Mucosa of rectum (tissue), 2 donors: ENCODE data around the gene STOM.
"Not testable (repeated sequence)": the region's sequence is repeated elsewhere in the genome, so short reads cannot be mapped to it uniquely, and the experiment has no call there.

Experiments
- H3K27ac ChIP-seq, 2 donors: one replicate each; pipeline ENCODE4 v1.7.0; 2013; ENCODE audit warnings: inconsistent platforms in 2 of 2, low read depth in 2 of 2, low read length in 2 of 2
- H3K27me3 ChIP-seq, 2 donors: one replicate each; pipeline ENCODE4 v1.7.0; 2013; ENCODE audit warnings: low read length in 2 of 2; ENCODE audit not compliant: control insufficient read depth in 2 of 2, insufficient read depth in 2 of 2
- H3K36me3 ChIP-seq, 2 donors: one replicate each; pipeline ENCODE4 v1.7.0; 2013; ENCODE audit warnings: low read length in 2 of 2; ENCODE audit not compliant: control insufficient read depth in 2 of 2, insufficient read depth in 2 of 2
- H3K4me1 ChIP-seq, 2 donors: one replicate each; pipeline ENCODE4 v1.7.0; 2013; ENCODE audit warnings: low read length in 2 of 2, mild to moderate bottlenecking in 1 of 2; ENCODE audit not compliant: control insufficient read depth in 2 of 2, insufficient read depth in 2 of 2
- H3K4me3 ChIP-seq, 2 donors: one replicate each; pipeline ENCODE4 v1.7.0; 2013; ENCODE audit warnings: low read length in 2 of 2
- H3K9ac ChIP-seq, 2 donors: one replicate each; pipeline ENCODE4 v1.7.0; 2013; ENCODE audit warnings: low read length in 2 of 2, low read depth in 1 of 2, mild to moderate bottlenecking in 1 of 2
- H3K9me3 ChIP-seq, 2 donors: one replicate each; pipeline ENCODE4 v1.7.0; 2013; ENCODE audit warnings: low read length in 2 of 2; ENCODE audit not compliant: control insufficient read depth in 2 of 2
- donor health status: healthy.
- donor health status: Normal muscosa, but diverticular disease.

STOM gene, protein sequence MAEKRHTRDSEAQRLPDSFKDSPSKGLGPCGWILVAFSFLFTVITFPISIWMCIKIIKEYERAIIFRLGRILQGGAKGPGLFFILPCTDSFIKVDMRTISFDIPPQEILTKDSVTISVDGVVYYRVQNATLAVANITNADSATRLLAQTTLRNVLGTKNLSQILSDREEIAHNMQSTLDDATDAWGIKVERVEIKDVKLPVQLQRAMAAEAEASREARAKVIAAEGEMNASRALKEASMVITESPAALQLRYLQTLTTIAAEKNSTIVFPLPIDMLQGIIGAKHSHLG

DNA sequence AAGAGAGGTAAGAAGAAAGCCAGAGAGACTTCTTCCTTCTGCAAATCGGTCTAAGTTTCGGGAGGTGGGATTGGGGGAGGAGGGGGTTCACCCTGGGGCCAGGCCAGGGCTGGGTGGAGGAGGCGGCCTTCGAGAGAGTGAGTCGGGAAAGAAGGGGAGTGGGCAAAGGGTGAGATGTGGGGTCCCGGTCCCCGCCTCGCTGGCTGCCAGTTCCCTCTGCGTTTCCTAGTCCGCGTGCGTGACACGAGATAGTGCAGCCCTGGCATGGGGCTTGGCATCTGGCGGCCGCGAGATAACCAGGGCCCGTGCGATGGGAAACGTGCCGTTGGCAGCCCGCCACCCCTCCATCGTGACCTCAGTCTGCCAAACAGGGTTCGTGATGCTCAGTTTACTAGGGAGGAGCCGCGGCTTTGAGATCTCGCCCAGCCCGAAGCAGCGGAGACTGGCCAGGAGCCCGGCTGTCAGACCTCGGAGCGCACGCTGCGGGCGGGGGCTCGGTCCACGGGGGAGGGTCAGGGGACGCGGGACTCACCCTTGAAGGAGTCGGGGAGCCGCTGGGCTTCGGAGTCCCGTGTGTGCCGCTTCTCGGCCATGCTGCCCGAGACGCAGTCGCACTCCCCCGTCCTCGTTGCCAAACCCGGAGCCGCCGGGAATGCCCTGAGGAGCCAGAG, at the start of gene STOM:
Gene STOM, minus strand, starts transcription at position 656 of the 671 bp plus-strand sequence. Its CDS starts 63 bp downstream, at position 593.
- H3K27ac ChIP-seq = peak within 1 kb of the TSS; percentile 88 to 92
- H3K9me3 ChIP-seq = no peaks in the 10 kb centered on the region
- peaks cover 13 to 28% of the 10 kb centered on the region in 2 donors for H3K4me1 ChIP-seq
- peak within 1 kb of the TSS; percentile 68 to 73 for H3K9ac ChIP-seq
- no peaks in the 10 kb centered on the region for H3K27me3 ChIP-seq
- peak within 1 kb of the TSS; percentile 70 to 72 for H3K4me3 ChIP-seq
- H3K36me3 ChIP-seq = no peaks in the 10 kb centered on the region

DNA sequence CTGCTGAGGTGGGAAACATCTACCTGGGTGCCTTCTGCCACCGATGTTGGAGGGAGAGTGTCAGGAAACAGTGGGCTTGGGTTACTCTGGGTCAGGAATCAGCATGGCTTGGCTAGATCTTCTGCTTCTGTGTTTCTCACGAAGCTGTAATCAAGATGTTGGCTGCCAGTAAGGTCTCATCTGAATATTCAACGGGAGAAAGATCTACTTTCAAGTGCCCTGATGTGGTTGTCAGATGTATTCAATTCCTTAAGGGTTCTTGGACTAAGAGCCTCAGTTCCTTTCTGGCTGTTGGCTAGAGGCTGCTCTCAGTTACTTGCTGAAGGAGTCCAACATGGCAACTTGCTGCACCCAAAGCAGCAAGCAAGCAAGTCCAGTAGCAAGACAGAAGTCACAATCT, 41.9 kb upstream of the STOM start:
- Histone ChIP-seq H3K27me3 (no peaks in the 10 kb centered on the region), H3K9me3 (no peaks in the 10 kb centered on the region), H3K4me1 (no peaks in the 10 kb centered on the region), H3K9ac (no peak overlapping the region), H3K4me3 (no peak overlapping the region), H3K36me3 (no peaks in the 10 kb centered on the region), H3K27ac (no peak overlapping the region)

DNA sequence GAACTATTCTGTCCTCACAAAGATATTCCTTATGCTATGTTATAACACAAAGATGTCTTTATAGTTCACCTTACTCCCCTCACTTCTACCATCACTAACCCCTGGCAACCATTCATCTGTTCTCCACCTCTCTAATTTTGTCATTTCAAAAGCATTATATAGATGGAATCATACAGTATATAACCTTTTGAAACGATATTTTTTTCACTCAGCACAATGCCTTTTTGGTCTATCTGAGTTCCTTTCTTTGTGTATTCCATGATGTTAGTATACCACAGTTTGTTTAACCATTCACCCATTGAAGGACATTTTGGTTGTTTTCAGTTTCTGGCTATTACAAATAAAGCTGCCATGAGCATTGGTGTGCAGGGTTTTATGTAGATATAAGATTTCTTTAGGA, 35.8 kb upstream of the STOM start:
- H3K4me3 ChIP-seq = no peak overlapping the region
- H3K4me1 ChIP-seq = no peaks in the 10 kb centered on the region
- no peaks in the 10 kb centered on the region for H3K9me3 ChIP-seq
- H3K27me3 ChIP-seq = no peaks in the 10 kb centered on the region
- no peak overlapping the region for H3K27ac ChIP-seq
- H3K36me3 ChIP-seq = no peaks in the 10 kb centered on the region
- H3K9ac ChIP-seq = no peak overlapping the region

DNA sequence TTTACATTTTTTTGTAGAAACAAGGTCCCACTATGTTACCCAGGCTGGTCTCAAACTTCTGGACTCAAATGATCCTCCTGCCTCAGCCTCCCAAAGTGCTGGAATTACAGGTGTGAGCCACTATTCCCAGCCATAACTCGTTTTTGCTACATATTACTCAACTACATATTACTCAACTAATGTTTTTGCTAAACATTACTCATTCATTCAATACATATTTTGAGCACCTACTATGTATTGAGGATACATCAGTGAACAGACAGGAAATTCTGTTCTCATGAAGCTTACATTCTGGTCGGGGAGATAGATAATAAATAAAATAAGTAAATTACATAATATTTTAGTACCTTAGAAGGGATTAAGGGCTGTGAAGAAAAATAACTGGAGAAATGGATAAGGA, 34.9 kb upstream of the STOM start:
- Histone ChIP-seq H3K4me1 (no peaks in the 10 kb centered on the region), H3K4me3 (no peak overlapping the region), H3K27ac (no peak overlapping the region), H3K9ac (no peak overlapping the region), H3K27me3 (no peaks in the 10 kb centered on the region), H3K36me3 (no peaks in the 10 kb centered on the region), H3K9me3 (no peaks in the 10 kb centered on the region)

DNA sequence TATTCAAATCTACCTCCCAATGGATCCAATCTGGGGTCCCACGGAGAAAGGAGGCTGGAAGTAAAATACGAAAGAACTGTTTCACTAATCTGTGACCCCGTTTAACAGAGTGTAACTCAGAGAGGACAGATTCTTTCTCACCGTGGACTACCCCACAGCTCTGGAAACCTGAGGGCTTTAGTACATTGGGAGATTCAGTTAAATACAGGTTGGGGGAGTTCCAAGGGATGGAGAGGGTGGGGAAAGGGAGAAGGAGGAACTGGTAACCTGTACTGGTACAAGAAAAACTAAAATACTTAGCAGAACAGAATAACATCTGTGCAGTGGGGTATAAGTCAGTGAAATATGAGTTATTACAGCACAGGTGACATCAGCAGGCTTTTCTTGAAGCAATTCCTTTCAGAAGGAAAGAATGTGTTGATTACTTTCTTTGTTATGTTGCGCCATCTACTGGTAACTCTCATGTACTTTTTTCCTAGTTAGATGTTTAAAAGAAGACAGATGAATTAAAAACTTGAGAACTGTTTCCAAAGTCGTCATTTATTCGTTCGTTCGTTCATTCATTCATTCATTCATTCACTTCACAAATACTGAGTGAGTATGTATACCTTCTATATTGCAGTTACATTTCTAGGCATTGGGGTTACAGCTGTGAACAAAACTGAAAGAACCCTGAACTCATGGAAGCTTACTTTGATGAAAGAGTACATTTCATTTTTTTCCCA, 30.0 kb upstream of the STOM start:
- Histone ChIP-seq H3K9me3 (no peaks in the 10 kb centered on the region), H3K36me3 (no peaks in the 10 kb centered on the region), H3K27me3 (no peaks in the 10 kb centered on the region), H3K27ac (no peak overlapping the region), H3K4me3 (no peak overlapping the region), H3K4me1 (no peaks in the 10 kb centered on the region), H3K9ac (no peak overlapping the region)

DNA sequence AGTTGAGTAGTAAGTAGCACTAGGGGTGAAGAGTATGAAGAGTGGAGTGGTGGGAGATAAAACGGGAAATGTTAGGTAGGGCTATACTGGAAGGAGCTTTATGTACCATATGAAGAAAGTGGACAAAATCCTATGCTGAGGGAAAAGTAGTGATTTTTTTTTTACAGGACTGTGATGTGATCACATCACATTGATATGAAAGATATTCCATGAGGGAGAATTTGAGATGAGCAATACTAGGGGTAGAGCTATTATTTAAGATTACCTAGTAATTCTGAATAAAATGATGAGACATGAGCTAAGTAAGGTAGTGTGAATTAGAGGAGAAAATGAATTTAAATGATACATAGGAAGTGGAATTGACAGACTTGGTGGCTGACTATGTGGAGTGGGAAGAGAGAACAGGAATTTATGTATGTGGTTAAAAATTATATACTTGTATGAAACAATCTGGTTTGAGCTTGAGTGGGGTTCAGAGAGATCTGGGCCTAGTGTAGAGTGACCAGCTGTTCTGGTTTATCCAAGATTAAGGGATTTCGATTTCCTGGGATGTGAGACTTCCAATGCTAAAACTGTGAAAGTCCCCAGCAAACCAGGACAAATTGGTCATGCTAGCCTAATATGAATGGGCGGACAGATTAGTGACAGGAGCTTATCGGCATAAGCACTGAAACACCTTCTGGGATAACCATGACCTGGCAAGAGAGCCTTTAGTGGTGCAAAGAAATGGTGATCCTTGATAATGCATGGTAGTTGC, 29.3 kb upstream of the STOM start:
- H3K4me3 ChIP-seq = no peak overlapping the region
- no peaks in the 10 kb centered on the region for H3K4me1 ChIP-seq
- no peaks in the 10 kb centered on the region for H3K9me3 ChIP-seq
- H3K36me3 ChIP-seq = no peaks in the 10 kb centered on the region
- no peaks in the 10 kb centered on the region for H3K27me3 ChIP-seq
- H3K27ac ChIP-seq = no peak overlapping the region
- H3K9ac ChIP-seq = no peak overlapping the region

DNA sequence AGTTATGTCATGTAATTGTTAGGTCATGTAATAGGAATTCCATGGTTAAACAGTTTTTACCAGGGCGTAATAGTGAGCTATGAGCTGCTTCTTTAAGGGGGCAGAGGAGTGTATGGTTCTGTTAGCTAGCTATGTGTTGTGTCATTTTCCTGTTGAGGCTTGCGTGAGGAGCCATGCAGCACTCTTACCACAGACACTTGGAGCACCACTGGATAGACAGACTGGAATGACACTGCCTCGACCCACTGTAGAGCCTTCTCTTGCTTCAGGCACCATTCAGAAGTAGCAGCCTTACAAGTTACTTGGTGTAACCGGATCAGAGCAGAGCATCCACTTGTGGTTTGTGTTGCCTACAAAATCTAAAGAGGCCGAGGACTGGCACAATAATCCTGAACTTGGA, 28.3 kb upstream of the STOM start:
- no peak overlapping the region for H3K9ac ChIP-seq

DNA sequence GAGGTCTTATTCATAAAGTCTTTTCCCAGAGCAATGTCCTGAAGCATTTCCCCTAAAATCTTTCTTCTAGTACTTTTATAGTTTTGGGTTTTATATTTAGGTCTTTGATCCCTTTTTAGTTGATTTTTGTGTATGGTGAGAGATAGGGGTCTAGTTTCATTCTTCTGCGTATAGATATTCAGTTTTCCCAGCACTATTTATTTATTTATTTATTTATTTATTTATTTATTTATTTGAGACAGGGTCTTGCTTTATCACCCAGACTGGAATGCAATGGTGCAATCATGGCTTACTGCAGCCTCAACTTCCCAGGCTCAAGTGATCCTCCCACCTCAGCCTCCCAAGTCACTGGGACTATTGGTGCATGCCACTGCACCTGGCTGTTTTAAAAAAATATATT, 27.2 kb upstream of the STOM start:
- H3K27me3 ChIP-seq, H3K4me1 ChIP-seq, H3K27ac ChIP-seq, H3K9me3 ChIP-seq, H3K36me3 ChIP-seq, H3K4me3 ChIP-seq, H3K9ac ChIP-seq: not testable (repeated sequence)

More for the DNA sequence above, 28.3 kb upstream of the STOM start:
- no peaks in the 10 kb centered on the region for H3K9me3 ChIP-seq
- H3K4me3 ChIP-seq = no peak overlapping the region
- H3K27me3 ChIP-seq = no peaks in the 10 kb centered on the region
- peaks cover 0 to 4% of the 10 kb centered on the region in 2 donors for H3K4me1 ChIP-seq
- H3K36me3 ChIP-seq = no peaks in the 10 kb centered on the region
- H3K27ac ChIP-seq = no peak overlapping the region

DNA sequence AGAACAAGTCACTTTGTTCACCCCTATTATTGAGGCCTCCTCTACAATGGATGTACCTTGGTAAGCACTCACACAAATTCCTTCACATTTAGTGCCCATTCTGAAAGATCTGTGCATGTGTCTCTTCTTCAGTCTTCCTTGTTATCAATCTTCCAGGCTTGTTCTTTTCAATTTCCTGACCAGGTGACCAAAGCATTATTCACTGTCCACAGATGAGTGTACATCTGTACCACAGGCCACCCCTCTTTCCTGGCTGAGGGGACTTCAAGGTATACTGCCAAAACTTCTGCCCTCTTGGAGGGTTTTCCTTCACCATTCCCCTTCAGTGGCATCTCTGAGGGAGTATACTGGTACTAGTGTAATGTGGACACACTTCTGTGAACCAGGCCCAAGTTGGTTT, 25.5 kb upstream of the STOM start:
- no peaks in the 10 kb centered on the region for H3K36me3 ChIP-seq
- H3K27me3 ChIP-seq = no peaks in the 10 kb centered on the region
- H3K4me1 ChIP-seq = peaks cover 0 to 5% of the 10 kb centered on the region in 2 donors
- H3K9me3 ChIP-seq = no peaks in the 10 kb centered on the region
- no peak overlapping the region for H3K27ac ChIP-seq
- H3K4me3 ChIP-seq = no peak overlapping the region
- no peak overlapping the region for H3K9ac ChIP-seq

DNA sequence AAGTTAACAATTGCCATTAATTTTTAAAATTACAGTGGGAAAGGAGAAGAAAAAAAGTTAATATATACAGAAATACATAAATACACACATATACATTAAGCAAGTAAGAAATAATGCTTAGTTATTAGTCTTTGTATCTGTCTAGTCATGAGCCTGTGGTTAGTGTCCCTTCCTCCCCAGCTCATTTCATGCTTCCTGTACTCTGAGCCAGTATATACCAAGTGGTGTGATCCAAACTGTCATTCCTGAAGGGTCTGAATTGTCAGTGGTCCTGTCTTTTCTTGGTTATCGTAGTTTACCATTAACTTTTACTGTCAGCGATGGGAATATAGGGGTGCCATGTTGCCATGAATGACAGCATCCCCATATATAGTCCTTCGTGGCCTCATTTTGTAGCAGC, 24.2 kb upstream of the STOM start:
- no peaks in the 10 kb centered on the region for H3K9me3 ChIP-seq
- H3K27ac ChIP-seq = no peak overlapping the region
- no peaks in the 10 kb centered on the region for H3K27me3 ChIP-seq
- H3K9ac ChIP-seq = no peak overlapping the region
- H3K36me3 ChIP-seq = no peaks in the 10 kb centered on the region
- peaks cover 0 to 5% of the 10 kb centered on the region in 2 donors for H3K4me1 ChIP-seq
- no peak overlapping the region for H3K4me3 ChIP-seq
